ENCODE measurements around the gene EIF4E2.

DNA sequence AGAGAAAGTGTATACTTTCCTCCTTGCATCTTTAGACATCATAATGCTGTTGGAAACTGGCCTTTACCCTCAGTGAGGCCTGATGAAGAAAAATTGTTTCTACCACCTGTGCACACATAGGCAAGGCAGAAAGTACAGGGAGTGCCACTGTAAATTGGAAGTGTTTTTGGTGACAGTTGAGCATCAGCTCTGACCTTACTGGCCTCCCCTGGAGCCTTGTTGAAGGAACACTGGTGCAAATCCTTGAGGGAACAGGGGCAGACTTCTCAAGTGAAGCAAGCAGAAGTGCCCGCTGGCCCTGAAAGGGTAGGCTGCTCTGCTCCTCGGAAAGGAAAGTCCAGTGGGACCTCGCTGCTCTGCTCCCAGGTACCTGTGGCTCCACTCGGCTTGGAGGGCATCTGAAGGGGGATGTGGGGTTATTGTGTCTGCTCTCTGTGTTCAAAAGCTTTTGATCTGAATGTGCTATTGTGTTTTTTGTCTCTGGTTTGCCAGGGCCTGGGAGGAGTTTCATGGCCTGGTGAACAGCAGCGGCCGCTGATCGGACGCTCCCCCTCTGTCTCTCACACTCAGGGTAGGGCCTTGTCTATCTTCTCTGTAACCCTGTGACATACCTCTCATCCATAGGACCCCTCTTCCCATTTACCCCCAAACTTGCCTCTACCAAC lies 23.4 kb downstream of the EIF4E2 start:
- TF ChIP-seq, protein P1, sequence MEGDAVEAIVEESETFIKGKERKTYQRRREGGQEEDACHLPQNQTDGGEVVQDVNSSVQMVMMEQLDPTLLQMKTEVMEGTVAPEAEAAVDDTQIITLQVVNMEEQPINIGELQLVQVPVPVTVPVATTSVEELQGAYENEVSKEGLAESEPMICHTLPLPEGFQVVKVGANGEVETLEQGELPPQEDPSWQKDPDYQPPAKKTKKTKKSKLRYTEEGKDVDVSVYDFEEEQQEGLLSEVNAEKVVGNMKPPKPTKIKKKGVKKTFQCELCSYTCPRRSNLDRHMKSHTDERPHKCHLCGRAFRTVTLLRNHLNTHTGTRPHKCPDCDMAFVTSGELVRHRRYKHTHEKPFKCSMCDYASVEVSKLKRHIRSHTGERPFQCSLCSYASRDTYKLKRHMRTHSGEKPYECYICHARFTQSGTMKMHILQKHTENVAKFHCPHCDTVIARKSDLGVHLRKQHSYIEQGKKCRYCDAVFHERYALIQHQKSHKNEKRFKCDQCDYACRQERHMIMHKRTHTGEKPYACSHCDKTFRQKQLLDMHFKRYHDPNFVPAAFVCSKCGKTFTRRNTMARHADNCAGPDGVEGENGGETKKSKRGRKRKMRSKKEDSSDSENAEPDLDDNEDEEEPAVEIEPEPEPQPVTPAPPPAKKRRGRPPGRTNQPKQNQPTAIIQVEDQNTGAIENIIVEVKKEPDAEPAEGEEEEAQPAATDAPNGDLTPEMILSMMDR (IDR thresholded peaks at IDR 0.05) = no peak
- TF ChIP-seq POLR2A (IDR thresholded peaks at IDR 0.05) (no peak), EP300 (IDR thresholded peaks at IDR 0.05) (no peak)

All from ovary (tissue), 3 donors.